Effector CD8-positive, alpha-beta T cell (primary cell): ENCODE data around the gene MKS1.
A peak's percentile ranks its signal among the peaks of the same experiment; 100 is the strongest.

Experiments
- DNase-seq: peaks from one replicate; lab custom pipeline; 2025; lab: John Stamatoyannopoulos, UW

MKS1 gene

GRCh38 chr17:58165981-58166380, 53.1 kb downstream of the MKS1 start:
- DNase-seq = no peak

- DNase-seq = no peak
Measured at GRCh38 chr17:58161566-58161965, 57.5 kb downstream of the MKS1 start.

- DNase-seq = no peak
Measured at GRCh38 chr17:58158181-58158580, 60.9 kb downstream of the MKS1 start.

GRCh38 chr17:58156839-58157803, 61.9 kb downstream of the MKS1 start:
- peak; percentile 17 for DNase-seq
